NCI-H460 (cell line): ENCODE data around the gene RAB4A. TPM values are rescaled to one million over a fixed set of nuclear protein-coding genes. Genes with fewer than 3 reads are reported as not detected.
"Not testable (repeated sequence)": the region's sequence is repeated elsewhere in the genome, so short reads cannot be mapped to it uniquely, and the experiment has no call there.

Source experiments
- DNase-seq: peaks from one replicate; pipeline ENCODE4 v3.0.0-alpha.2; 2016; ENCODE audit warnings: low read depth; ENCODE audit errors: extremely low read depth
- total RNA-seq: library from RNA; depleted of rRNA; stranded (reverse); fragments of >200 nt; shearing (Covaris generic); gene quantifications from 2 replicates; pipeline ENCODE4 v1.2.3, GENCODE V29; 2014

RAB4A gene
- total RNA-seq, 1 experiment from 2014 or later: 39.2 TPM

- no peak for DNase-seq
These were observed 2.4 kb upstream of the RAB4A start for GRCh38 chr1:229268505-229268904.

DNA sequence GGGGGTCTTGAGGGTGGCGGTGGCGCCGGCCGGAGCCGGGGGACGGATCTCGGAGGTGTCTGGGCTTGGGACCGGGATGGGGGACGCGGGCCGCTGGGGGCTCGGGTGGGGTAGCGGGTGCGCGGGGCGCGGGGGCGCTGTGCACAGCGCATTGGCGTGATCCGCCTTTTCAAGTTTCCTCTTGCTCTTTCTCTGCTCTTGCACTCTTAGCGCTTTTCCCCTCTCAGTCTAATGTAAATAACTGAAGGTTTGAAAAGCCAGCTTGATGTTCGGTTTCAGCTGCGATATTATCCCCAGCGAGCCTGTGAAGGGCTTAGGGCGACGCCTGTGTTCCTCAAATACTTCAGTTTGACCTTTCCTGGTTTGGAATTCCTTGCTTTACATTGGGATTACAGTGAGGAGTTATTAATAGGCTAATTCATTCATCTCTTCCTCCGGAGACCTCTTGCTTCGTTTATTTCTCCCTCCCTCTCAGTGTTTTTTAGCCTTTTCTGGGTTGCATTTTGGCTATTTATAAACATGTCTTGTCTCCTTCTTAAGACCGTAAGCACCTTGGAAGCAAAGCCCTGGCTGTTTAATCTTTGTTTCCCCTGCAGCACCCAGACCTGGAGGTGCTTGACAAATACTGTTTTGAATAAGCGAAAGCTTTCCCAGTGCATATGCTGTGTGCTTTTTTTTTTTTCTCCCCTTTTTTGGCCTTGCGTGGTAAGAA is 693 bp downstream of the RAB4A start:
- peak; percentile 16 for DNase-seq

- no peak for DNase-seq
These were observed 1.6 kb downstream of the RAB4A start for GRCh38 chr1:229272164-229273158.

GRCh38 chr1:229273507-229274232 is 2.8 kb downstream of the RAB4A start:
- no peak for DNase-seq

- DNase-seq: no peak
These were observed 4.1 kb downstream of the RAB4A start for GRCh38 chr1:229275005-229275404.

DNA sequence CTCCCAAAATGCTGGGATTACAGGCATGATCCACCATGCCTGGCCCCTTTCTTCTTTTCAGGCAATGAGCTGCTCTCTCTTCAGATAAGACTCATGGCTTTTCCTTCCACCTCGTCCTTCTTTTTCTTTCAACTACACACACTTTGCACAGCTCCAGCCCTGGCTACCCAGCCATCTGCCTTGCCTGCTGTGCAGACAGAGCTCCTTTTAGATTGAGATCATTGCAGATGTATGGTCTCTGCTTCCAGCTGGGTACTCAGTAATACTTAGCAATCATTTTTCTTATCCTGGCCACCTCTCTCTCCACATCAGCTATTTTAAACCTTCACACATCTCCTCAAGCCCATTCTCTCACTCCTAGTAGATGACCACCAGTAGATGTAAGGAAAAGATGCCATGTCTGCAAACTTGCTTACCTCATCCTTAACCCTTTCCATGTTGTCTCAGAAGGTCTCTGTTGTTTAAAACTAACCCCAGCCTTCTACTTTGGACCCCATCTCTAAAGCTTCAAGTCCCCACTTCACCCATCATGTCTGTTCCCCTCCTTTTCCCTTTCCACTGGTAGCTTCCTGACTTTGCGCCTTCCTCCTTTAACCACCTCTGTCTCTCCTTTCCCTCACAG is 7.3 kb downstream of the RAB4A start:
- no peak for DNase-seq

GRCh38 chr1:229279242-229279641 is 8.3 kb downstream of the RAB4A start:
- no peak for DNase-seq

DNA sequence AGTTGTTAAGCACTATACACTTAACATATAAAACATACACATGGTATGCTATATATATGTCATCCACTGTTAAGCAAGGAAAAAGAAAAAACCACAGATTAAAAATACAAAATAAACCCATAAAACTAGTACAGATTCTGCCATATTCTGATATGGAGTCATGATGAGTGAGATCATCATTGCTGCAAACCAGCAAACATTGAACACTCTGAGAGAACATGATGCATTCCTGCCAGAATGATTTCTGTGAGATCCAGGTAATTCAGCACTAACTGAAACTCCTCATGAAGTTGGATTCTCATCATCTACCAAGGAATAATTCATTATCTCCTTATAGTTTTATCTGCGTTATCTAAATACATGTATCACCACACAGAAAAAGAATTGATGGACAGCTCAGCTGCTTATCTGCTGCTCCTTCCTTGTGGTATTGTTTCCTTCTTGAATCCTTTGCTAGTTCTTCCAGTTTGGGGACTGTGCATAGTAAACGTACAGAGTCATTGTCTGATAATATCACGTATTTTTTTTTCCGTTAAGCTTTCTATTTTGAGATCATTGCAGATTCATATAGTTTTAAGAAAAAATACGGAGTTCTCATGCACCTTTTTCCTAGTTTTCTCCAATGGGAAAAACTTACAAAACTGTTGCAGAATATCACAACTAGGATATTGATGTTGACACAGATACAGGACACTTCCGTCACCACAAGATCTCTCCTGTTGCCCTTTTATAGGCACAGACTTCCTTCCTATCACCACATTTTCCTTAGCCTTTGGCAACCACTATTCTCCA is 9.3 kb downstream of the RAB4A start:
- DNase-seq: no peak

DNA sequence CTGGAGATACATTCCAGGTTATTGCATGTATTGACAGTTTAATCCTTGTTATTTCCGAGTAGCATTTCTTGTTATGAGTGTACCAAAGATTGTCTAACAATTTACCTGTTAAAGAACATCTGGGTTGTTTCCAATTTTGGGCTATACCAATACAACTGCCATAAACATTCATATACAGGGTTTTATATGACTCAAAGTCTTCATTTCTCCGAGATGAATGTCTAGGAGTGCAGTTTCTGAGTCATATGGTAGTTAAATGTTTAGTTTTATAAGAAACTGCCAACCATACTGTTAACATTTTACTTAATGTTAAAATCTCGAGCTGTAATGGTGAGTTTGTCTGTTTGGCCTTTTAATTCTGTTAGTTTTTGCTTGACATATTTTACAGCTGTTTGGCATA is 10.0 kb downstream of the RAB4A start:
- no peak for DNase-seq

DNA sequence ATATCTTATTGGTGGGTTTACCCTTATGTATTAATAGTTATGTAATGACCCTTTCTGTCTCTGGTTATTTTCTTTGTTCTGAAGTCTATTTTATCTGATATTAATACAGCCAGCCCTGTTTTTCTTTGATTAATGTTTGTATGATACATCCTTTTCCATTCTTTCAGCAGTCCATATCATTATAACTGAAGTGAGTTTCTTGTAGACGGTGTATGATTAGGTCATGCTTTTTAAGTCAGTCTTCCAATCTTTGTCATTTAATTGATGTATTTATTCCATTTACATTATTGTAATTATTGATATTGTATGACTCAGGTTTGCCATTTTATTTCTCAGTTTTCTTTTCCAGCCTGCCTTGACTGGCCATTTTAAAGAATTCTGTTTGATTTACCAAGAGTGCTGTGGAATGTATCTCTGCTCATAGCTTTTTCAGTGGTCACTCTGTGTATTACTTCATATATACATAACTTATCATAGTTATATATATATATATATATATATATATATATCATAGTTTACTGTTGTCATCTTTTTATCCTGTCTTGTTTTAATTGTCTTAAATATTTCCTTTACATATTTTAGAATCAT is 10.5 kb downstream of the RAB4A start:
- no peak for DNase-seq

DNA sequence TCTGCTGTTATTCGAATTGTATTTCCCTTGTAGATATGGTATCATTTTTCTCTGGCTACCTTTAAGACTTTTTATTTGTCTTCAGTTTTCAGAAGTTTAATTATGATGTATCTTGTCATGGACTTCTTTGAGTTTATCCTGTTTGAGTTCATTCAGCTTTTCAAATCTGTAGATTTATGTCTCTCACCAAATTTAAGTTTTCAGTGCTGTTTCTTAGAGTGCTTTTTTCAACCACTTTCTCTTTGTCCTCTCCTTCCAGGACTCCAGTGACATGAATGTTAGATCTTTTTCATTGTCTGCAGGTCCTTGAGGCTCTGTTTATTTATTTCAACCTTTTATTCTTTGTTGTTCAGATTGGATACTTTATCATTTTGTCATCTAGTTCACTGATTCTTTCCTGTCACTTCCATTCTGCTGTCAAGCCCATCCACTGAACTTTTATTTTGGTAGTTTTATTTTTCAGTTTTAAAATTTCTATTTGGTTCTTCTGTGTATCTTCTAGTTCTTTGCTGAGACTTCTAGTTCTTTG is 11.4 kb downstream of the RAB4A start:
- no peak for DNase-seq

- no peak for DNase-seq
These were observed 12.3 kb downstream of the RAB4A start for GRCh38 chr1:229283183-229283611.

GRCh38 chr1:229284887-229285286 is 14.0 kb downstream of the RAB4A start:
- DNase-seq: no peak

GRCh38 chr1:229285440-229285839 is 14.5 kb downstream of the RAB4A start:
- no peak for DNase-seq

DNA sequence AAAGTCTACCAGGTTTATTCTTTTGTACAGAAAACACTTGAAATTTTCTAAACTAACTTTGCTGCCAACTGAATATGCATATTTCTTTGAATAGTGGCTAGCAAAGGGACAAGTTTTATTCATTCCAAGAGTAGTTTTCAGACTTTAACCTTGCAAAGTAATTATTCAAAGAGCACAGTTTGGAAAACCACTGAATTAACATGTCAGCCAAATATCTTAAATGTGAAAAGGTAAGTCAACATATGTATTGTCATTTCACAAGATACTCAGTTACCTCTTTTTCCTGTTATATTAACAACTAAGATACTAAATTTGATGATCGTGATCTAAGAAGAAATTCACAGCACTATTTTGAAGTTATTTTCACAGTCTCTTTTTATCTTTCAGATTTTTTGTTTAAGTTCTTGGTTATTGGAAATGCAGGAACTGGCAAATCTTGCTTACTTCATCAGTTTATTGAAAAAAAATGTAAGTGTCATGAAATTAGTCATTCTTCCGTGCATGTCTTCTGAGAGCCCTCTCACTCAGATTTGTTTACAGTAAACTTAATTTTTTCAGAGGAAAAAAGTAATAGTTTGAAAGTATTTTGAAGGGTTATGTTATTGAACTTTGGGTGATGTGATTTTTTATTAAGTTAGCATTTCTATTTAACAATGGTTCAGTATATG is 15.3 kb downstream of the RAB4A start:
- DNase-seq: no peak

GRCh38 chr1:229287267-229287666 is 16.4 kb downstream of the RAB4A start:
- DNase-seq: no peak

- DNase-seq: no peak
These were observed 17.6 kb downstream of the RAB4A start for GRCh38 chr1:229288516-229288915.

- not testable (repeated sequence) for DNase-seq
These were observed 20.8 kb downstream of the RAB4A start for GRCh38 chr1:229291686-229292085.
